DOHH2 (cell line): Measurements from ENCODE around the gene NDUFV2.

Experiments used
- CTCF ChIP-seq: fragments of 200-600 bp; sonication (generic); IDR thresholded peaks from one replicate; pipeline ENCODE4 v1.5.1; 2014; ENCODE audit warnings: antibody characterized with exemption, mild to moderate bottlenecking, low read depth, low read length; ENCODE audit not compliant: poor library complexity, severe bottlenecking
- EZH2phosphoT487 ChIP-seq: fragments of 200-600 bp; sonication (generic); IDR thresholded peaks from 2 replicates; pipeline ENCODE4 v1.6.1; 2017; ENCODE audit warnings: borderline replicate concordance, mild to moderate bottlenecking, antibody characterized with exemption, low read length, moderate library complexity, mixed read lengths

GRCh38 chr18:9081940-9082339 lies 20.6 kb upstream of the NDUFV2 start:
- TF ChIP-seq CTCF (no peak), EZH2phosphoT487 (no peak)
